Neutrophil (primary cell): ENCODE results near the gene SLC10A3.

ENCODE experiments used
- H3K27ac ChIP-seq: fragments of 200-600 bp; sonication (generic); 2 replicates; pipeline ENCODE4 v1.5.1; 2016; ENCODE audit warnings: mild to moderate bottlenecking, moderate library complexity
- H3K27me3 ChIP-seq: fragments of 200-600 bp; sonication (generic); 2 replicates; pipeline ENCODE4 v1.6.0; 2016; ENCODE audit warnings: mild to moderate bottlenecking
- H3K36me3 ChIP-seq: fragments of 200-600 bp; sonication (generic); 2 replicates; pipeline ENCODE4 v1.5.1; 2017
- H3K4me1 ChIP-seq, 2 experiments: fragments of 200-600 bp in 1 of 2; sonication (generic) in 1 of 2; 1 replicate in 1 of 2; 2 replicates in 1 of 2; pipeline versions ENCODE4 v1.5.1 to v1.6.1; 2013 to 2016; ENCODE audit warnings: low read depth in 1 of 2, low read length in 1 of 2, mild to moderate bottlenecking in 1 of 2, moderate library complexity in 1 of 2; ENCODE audit not compliant: control insufficient read depth in 1 of 2, insufficient read depth in 1 of 2
- H3K4me3 ChIP-seq, 2 experiments: fragments of 200-600 bp in 1 of 2; sonication (generic) in 1 of 2; 1 replicate in 1 of 2; 2 replicates in 1 of 2; pipeline ENCODE4 v1.5.1; 2013 to 2016; ENCODE audit warnings: low read depth in 1 of 2, low read length in 1 of 2, mild to moderate bottlenecking in 1 of 2, moderate library complexity in 1 of 2
- H3K9me3 ChIP-seq: fragments of 200-600 bp; sonication (generic); 2 replicates; pipeline ENCODE4 v1.5.1; 2016
- CTCF ChIP-seq: fragments of 200-600 bp; sonication (generic); IDR thresholded peaks from 2 replicates; pipeline ENCODE4 v1.5.1; 2016; ENCODE audit warnings: antibody characterized with exemption

SLC10A3 gene

GRCh38 chrX:154487518-154488290 is 2.7 kb downstream of the SLC10A3 start:
- TF ChIP-seq CTCF: no peak
- Histone ChIP-seq H3K27me3 (no peaks in the 10 kb centered on the region), H3K27ac (no peak overlapping the region), H3K36me3 (no peaks in the 10 kb centered on the region), H3K4me1 (peaks cover 42 to 46% of the 10 kb centered on the region in 2 experiments), H3K9me3 (no peaks in the 10 kb centered on the region), H3K4me3 (no peak overlapping the region)

- H3K27ac ChIP-seq: peak within 1 kb of the TSS; percentile 73
- peak within 1 kb of the TSS; percentile 66 for H3K4me3 ChIP-seq
- H3K9me3 ChIP-seq: no peaks in the 10 kb centered on the region
- no peaks in the 10 kb centered on the region for H3K27me3 ChIP-seq
- peaks cover 41 to 46% of the 10 kb centered on the region in 2 experiments for H3K4me1 ChIP-seq
- no peaks in the 10 kb centered on the region for H3K36me3 ChIP-seq
- no peak for TF ChIP-seq CTCF
Observed at GRCh38 chrX:154486396-154487207, 3.8 kb downstream of the SLC10A3 start, which contains the start of gene UBL4A. Gene UBL4A (minus strand): TSS chrX:154486615. CDS start chrX:154486584, 31 bp downstream.

GRCh38 chrX:154486052-154486395 is 4.4 kb downstream of the SLC10A3 start:
- H3K4me1 ChIP-seq: peaks cover 36 to 41% of the 10 kb centered on the region in 2 experiments
- peak overlapping the region; percentile 73 for H3K27ac ChIP-seq

GRCh38 chrX:154485150-154486051 is 5.0 kb downstream of the SLC10A3 start:
- H3K4me3 ChIP-seq: peak overlapping the region; percentile 66
- H3K4me1 ChIP-seq: peaks cover 36 to 41% of the 10 kb centered on the region in 2 experiments
- peak overlapping the region; percentile 73 for H3K27ac ChIP-seq
- H3K9me3 ChIP-seq: no peaks in the 10 kb centered on the region
- no peaks in the 10 kb centered on the region for H3K27me3 ChIP-seq
- H3K36me3 ChIP-seq: no peaks in the 10 kb centered on the region
- TF ChIP-seq CTCF: no peak

More at GRCh38 chrX:154486052-154486395, 4.4 kb downstream of the SLC10A3 start:
- peak overlapping the region; percentile 66 for H3K4me3 ChIP-seq
- no peaks in the 10 kb centered on the region for H3K27me3 ChIP-seq
- no peaks in the 10 kb centered on the region for H3K9me3 ChIP-seq
- TF ChIP-seq CTCF: no peak
- H3K36me3 ChIP-seq: no peaks in the 10 kb centered on the region
